ENCODE results near the gene CHMP6.
A peak's percentile ranks its signal among the peaks of the same experiment; 100 is the strongest.

The CHMP6 gene

GRCh38 chr17:80970762-80971703, 20.6 kb upstream of the CHMP6 start:
- no peak for DNase-seq (ENCODE audit: low spot score)

GRCh38 chr17:80971704-80972304, 19.8 kb upstream of the CHMP6 start:
- no peak for DNase-seq (ENCODE audit: low spot score)

GRCh38 chr17:80976701-80977100, 14.9 kb upstream of the CHMP6 start:
- DNase-seq (ENCODE audit: low spot score), result no peak

GRCh38 chr17:80977172-80977571, 14.5 kb upstream of the CHMP6 start:
- no peak for DNase-seq (ENCODE audit: low spot score)

- no peak for DNase-seq (ENCODE audit: low spot score)
These were observed 12.8 kb upstream of the CHMP6 start for GRCh38 chr17:80978499-80979497.

GRCh38 chr17:80979547-80980378, 11.9 kb upstream of the CHMP6 start:
- no peak for DNase-seq (ENCODE audit: low spot score)

GRCh38 chr17:80980397-80981061, 11.1 kb upstream of the CHMP6 start:
- peak; percentile 54 for DNase-seq (ENCODE audit: low spot score)

GRCh38 chr17:80981062-80981902, 10.4 kb upstream of the CHMP6 start:
- DNase-seq (ENCODE audit: low spot score), result no peak

GRCh38 chr17:80981929-80982425, 9.7 kb upstream of the CHMP6 start:
- DNase-seq (ENCODE audit: low spot score), result no peak

- DNase-seq (ENCODE audit: low spot score), result no peak
These were observed 9.1 kb upstream of the CHMP6 start for GRCh38 chr17:80982426-80982974.

GRCh38 chr17:80983545-80983944, 8.1 kb upstream of the CHMP6 start:
- no peak for DNase-seq (ENCODE audit: low spot score)

GRCh38 chr17:80984749-80985148, 6.9 kb upstream of the CHMP6 start:
- no peak for DNase-seq (ENCODE audit: low spot score)

- DNase-seq (ENCODE audit: low spot score), result no peak
These were observed 5.6 kb upstream of the CHMP6 start for GRCh38 chr17:80986046-80986445.

- DNase-seq (ENCODE audit: low spot score), result no peak
These were observed 4.7 kb upstream of the CHMP6 start for GRCh38 chr17:80986816-80987475.

- DNase-seq (ENCODE audit: low spot score), result no peak
These were observed 3.6 kb upstream of the CHMP6 start for GRCh38 chr17:80987941-80988461.

GRCh38 chr17:80989586-80989913, 2.1 kb upstream of the CHMP6 start:
- no peak for DNase-seq (ENCODE audit: low spot score)

- DNase-seq (ENCODE audit: low spot score), result no peak
These were observed 558 bp upstream of the CHMP6 start for GRCh38 chr17:80990921-80991644.
